DND-41 (cell line): ENCODE data around the gene CYB5R3.
"Not testable (repeated sequence)": the region's sequence is repeated elsewhere in the genome, so short reads cannot be mapped to it uniquely, and the experiment has no call there.

Experiments
- ATAC-seq: fragments of 200-7000 bp; cut with Tn5 transposase; 3 replicates; pipeline ENCODE4 v1.9.1; 2021; ENCODE audit warnings: low read depth; ENCODE audit not compliant: insufficient read depth
- DNase-seq: peaks from one replicate; pipeline ENCODE4 v3.0.0-alpha.2; 2020
- H2AFZ ChIP-seq: 2 replicates; pipeline ENCODE4 v1.6.0; 2012; ENCODE audit warnings: low read depth, low read length
- H3K27ac ChIP-seq: 2 replicates; pipeline ENCODE4 v1.5.1; 2012; ENCODE audit warnings: low read length, inconsistent platforms
- H3K27me3 ChIP-seq: fragments of 200-600 bp; sonication (generic); 2 replicates; pipeline ENCODE4 v1.6.0; 2012; ENCODE audit warnings: low read length, mild to moderate bottlenecking, inconsistent platforms; ENCODE audit not compliant: insufficient read depth, poor library complexity
- H3K36me3 ChIP-seq: 2 replicates; pipeline ENCODE4 v1.5.1; 2012; ENCODE audit warnings: low read length, inconsistent platforms; ENCODE audit not compliant: insufficient read depth
- H3K4me1 ChIP-seq: 2 replicates; pipeline ENCODE4 v1.5.1; 2012; ENCODE audit warnings: mild to moderate bottlenecking, low read length; ENCODE audit not compliant: insufficient read depth
- H3K4me2 ChIP-seq: 2 replicates; pipeline ENCODE4 v1.6.0; 2012; ENCODE audit warnings: mild to moderate bottlenecking, moderate library complexity, low read length, inconsistent platforms; ENCODE audit not compliant: insufficient read depth
- H3K4me3 ChIP-seq, 2 experiments: fragments of 200-600 bp in 1 of 2; shearing (Covaris generic) in 1 of 2; 2 replicates each; pipeline ENCODE4 v1.5.1; 2012 to 2016; ENCODE audit warnings: inconsistent platforms in 2 of 2, low read length in 2 of 2, mild to moderate bottlenecking in 2 of 2, low read depth in 1 of 2, moderate library complexity in 1 of 2
- H3K79me2 ChIP-seq: 2 replicates; pipeline ENCODE4 v1.6.0; 2012; ENCODE audit warnings: low read length, inconsistent platforms; ENCODE audit not compliant: insufficient read depth
- H3K9ac ChIP-seq: 2 replicates; pipeline ENCODE4 v1.6.0; 2012; ENCODE audit warnings: low read depth, mild to moderate bottlenecking, inconsistent platforms, low read length, moderate library complexity
- H3K9me3 ChIP-seq: 2 replicates; pipeline ENCODE4 v1.5.1; 2012; ENCODE audit warnings: low read length, moderate library complexity, mild to moderate bottlenecking, inconsistent platforms; ENCODE audit not compliant: insufficient read depth, severe bottlenecking
- H4K20me1 ChIP-seq: 2 replicates; pipeline ENCODE4 v1.6.0; 2012; ENCODE audit warnings: low read length; ENCODE audit not compliant: insufficient read depth
- CTCF ChIP-seq: IDR thresholded peaks from 2 replicates; pipeline ENCODE4 v1.5.1; 2012; ENCODE audit warnings: borderline replicate concordance, low read length, moderate library complexity, mild to moderate bottlenecking; ENCODE audit not compliant: poor library complexity, severe bottlenecking; ENCODE audit errors: extremely low read depth
- EZH2 ChIP-seq: IDR thresholded peaks from 3 replicates; pipeline ENCODE4 v1.6.1; 2012; ENCODE audit warnings: borderline replicate concordance, low read depth, mild to moderate bottlenecking, moderate library complexity, low read length, inconsistent platforms; ENCODE audit not compliant: severe bottlenecking

The CYB5R3 gene

GRCh38 chr22:42619261-42620063 lies 29.7 kb downstream of the CYB5R3 start:
- Histone ChIP-seq H3K4me3 (no peak overlapping the region), H3K9me3 (no peaks in the 10 kb centered on the region), H3K27me3 (no peaks in the 10 kb centered on the region), H3K4me2 (no peak overlapping the region), H3K27ac (no peak overlapping the region), H2AFZ (no peak overlapping the region), H4K20me1 (no peaks in the 10 kb centered on the region), H3K9ac (no peak overlapping the region), H3K79me2 (peaks cover 2% of the 10 kb centered on the region), H3K4me1 (peaks cover 27% of the 10 kb centered on the region), H3K36me3 (peaks cover 39% of the 10 kb centered on the region)
- TF ChIP-seq CTCF: no peak
- no peak for TF ChIP-seq EZH2
- DNase-seq (no peak), ATAC-seq (no peak)

- H3K9me3 ChIP-seq: no peaks in the 10 kb centered on the region
- DNase-seq (no peak), ATAC-seq (no peak)
- H3K79me2 ChIP-seq: peaks cover 23% of the 10 kb centered on the region
- H2AFZ ChIP-seq: no peak overlapping the region
- TF ChIP-seq EZH2 (no peak), CTCF (no peak)
- H3K4me3 ChIP-seq: no peak overlapping the region
- H3K9ac ChIP-seq: no peak overlapping the region
- peaks cover 15% of the 10 kb centered on the region for H4K20me1 ChIP-seq
- peak overlapping the region; percentile 1; the same call in 1 of the 2 replicates for H3K4me2 ChIP-seq
- H3K27ac ChIP-seq: 0 out of 2 replicates have a peak overlapping the region, but pooled peaks have one; percentile 19
- H3K4me1 ChIP-seq: peaks cover 41% of the 10 kb centered on the region
- H3K27me3 ChIP-seq: no peaks in the 10 kb centered on the region
- peaks cover 30% of the 10 kb centered on the region for H3K36me3 ChIP-seq
These were observed 31.8 kb downstream of the CYB5R3 start for GRCh38 chr22:42617155-42617983.

- peak overlapping the region in 1 of 2 experiments; percentile 95; a peak in 2 of 4 replicates for H3K4me3 ChIP-seq
- H4K20me1 ChIP-seq: peaks cover 28% of the 10 kb centered on the region
- not testable (repeated sequence) for H3K9me3 ChIP-seq, ATAC-seq, DNase-seq, H3K27me3 ChIP-seq
- peak overlapping the region; percentile 14; the same call in 1 of the 2 replicates for H2AFZ ChIP-seq
- peak overlapping the region; percentile 93 for H3K9ac ChIP-seq
- H3K27ac ChIP-seq: peak overlapping the region; percentile 91
- peak overlapping the region; percentile 60 for H3K4me2 ChIP-seq
- H3K79me2 ChIP-seq: peaks cover 39% of the 10 kb centered on the region
- H3K4me1 ChIP-seq: peaks cover 50% of the 10 kb centered on the region
- H3K36me3 ChIP-seq: peaks cover 39% of the 10 kb centered on the region
These were observed 33.4 kb downstream of the CYB5R3 start for GRCh38 chr22:42615860-42616175.
